SJSA1 (cell line): ENCODE data around the gene LYRM4. TPM values are rescaled to one million over a fixed set of nuclear protein-coding genes. Genes with fewer than 3 reads are reported as not detected.

ENCODE experiments used
- DNase-seq, 2 experiments: peaks; one replicate each; pipeline ENCODE4 v3.0.0-alpha.2; 2015 to 2020; ENCODE audit warnings: low spot score in 2 of 2, low read depth in 1 of 2
- H3K27ac ChIP-seq: fragments of 250-450 bp; sonication (Bioruptor Pico); 2 replicates; pipeline ENCODE4 v1.5.1; 2020; ENCODE audit warnings: mild to moderate bottlenecking, moderate library complexity
- H3K27me3 ChIP-seq: fragments of 250-450 bp; sonication (Bioruptor Pico); replicated peaks from 2 replicates; pipeline ENCODE4 v1.5.1; 2020; ENCODE audit warnings: mild to moderate bottlenecking, moderate library complexity
- H3K36me3 ChIP-seq: fragments of 250-450 bp; sonication (Bioruptor Pico); 2 replicates; pipeline ENCODE4 v1.5.1; 2020; ENCODE audit warnings: mild to moderate bottlenecking
- H3K4me1 ChIP-seq: fragments of 250-450 bp; sonication (Bioruptor Pico); replicated peaks from 2 replicates; pipeline ENCODE4 v1.6.1; 2021; ENCODE audit warnings: mild to moderate bottlenecking
- H3K4me3 ChIP-seq: fragments of 250-450 bp; sonication (Bioruptor Pico); 2 replicates; pipeline ENCODE4 v1.5.1; 2020; ENCODE audit warnings: mild to moderate bottlenecking
- H3K9me3 ChIP-seq: fragments of 250-450 bp; sonication (Bioruptor Pico); replicated peaks from 2 replicates; pipeline ENCODE4 v1.5.1; 2020; ENCODE audit warnings: mild to moderate bottlenecking
- total RNA-seq: library from RNA; depleted of rRNA; stranded (reverse); fragments of >200 nt; shearing (Covaris generic); gene quantifications from 2 replicates; pipeline ENCODE4 v1.2.3, GENCODE V29; 2014

Gene LYRM4
- total RNA-seq, 1 experiment from 2014 or later: 23.0 TPM

DNA sequence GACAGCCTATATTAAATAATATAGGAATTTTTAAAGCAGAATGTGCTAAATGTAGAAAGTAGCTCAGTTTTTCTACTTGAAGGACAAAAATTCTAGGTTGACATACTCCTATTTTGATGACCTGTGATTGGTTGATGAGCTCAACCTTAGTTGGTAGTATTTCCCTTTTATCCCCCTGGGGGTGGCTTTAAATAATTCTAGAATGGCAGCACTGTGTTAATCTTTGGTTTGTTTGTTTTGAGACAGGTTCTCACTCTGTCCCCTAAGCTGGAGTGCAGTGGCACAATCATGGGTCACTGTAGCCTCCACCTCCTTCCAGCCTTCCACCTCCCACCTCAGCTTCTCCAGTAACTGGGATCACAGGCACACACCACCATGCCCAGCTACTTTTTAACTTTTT lies 29.8 kb upstream of the LYRM4 start:
- Histone ChIP-seq H3K27ac (no peak overlapping the region), H3K27me3 (no peaks in the 10 kb centered on the region)
- no peak for DNase-seq

DNA sequence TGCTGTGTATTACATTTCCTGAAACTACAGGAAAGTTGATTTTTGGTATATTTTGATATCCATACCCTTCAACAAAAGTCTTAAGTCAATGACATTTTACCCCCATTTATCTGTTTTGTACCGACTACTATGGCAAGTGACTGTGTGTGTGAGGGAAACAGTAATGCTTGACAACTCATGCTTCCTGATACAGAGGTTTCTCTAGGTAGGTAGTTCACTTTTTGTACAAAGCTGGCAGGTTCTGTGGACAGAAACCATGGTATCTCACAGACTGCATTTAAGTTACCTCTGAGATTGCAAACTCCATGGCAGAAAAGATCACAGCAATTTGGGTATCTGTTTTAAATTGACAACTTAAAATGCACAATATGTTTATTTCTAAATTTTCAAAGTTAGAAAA lies 29.3 kb upstream of the LYRM4 start:
- Histone ChIP-seq H3K4me1 (peaks cover 16% of the 10 kb centered on the region), H3K27me3 (no peaks in the 10 kb centered on the region), H3K36me3 (no peaks in the 10 kb centered on the region), H3K27ac (no peak overlapping the region), H3K4me3 (no peak overlapping the region), H3K9me3 (no peaks in the 10 kb centered on the region)
- DNase-seq: no peak

More for the DNA sequence above, 29.8 kb upstream of the LYRM4 start:
- Histone ChIP-seq H3K4me3 (no peak overlapping the region), H3K4me1 (peaks cover 16% of the 10 kb centered on the region), H3K36me3 (no peaks in the 10 kb centered on the region), H3K9me3 (no peaks in the 10 kb centered on the region)

DNA sequence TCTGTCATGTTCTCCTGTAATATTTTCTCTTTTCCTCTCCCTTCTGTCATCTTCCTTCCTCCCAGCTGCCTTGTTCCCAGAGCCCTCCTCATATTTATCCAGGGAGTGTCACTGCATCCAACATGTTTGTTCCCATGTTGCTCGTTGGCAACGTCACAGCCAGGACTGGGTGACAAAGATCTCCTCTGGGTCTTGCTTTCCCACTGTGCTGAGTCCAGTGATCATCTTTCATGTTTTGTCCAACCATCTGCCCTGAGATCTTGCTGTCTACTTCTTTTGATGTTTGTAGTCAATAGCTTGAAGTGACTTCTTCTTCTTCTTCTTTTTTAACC lies 27.2 kb upstream of the LYRM4 start:
- H3K4me1 ChIP-seq: peaks cover 16% of the 10 kb centered on the region
- H3K36me3 ChIP-seq: no peaks in the 10 kb centered on the region
- no peaks in the 10 kb centered on the region for H3K9me3 ChIP-seq
- no peak for DNase-seq
- H3K27ac ChIP-seq: no peak overlapping the region
- no peak overlapping the region for H3K4me3 ChIP-seq
- H3K27me3 ChIP-seq: no peaks in the 10 kb centered on the region

DNA sequence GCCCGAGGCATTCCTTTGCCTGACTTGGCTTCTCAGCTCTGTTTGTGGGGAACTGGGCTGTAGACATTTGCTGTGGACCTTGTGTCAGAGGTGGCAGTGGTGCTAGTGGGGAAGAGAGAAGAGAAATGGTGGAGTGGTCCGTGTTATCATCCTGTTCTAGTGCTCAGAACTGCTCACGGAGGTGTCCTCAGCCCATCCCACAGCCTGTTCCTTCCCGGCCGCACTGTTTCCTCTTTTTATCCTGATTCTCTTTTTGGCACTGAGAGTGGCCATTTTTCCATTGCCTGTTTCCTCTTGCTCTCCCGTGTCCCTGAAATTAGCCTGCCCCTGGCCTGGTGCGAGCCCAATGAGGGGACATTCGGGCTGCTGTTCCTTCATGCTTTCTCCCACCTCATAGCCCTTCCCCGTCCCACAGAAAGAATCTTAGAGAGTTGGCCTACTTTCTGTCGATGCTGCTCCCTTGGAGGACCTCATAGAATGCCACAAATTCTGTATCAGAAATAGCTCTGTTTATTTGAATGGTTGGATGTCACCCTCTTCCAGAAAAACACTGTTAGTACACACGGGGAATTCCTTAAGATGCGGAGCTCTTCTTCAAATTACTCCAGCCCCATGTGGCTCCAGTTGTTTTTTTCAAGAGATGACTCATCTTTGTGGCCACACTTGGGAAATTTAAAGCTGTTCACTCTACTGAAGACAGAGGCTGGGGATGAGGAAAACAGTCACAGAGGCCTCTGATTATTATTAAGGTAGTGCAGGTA lies 26.6 kb upstream of the LYRM4 start:
- peak; percentile 51 to 81 for DNase-seq
- Histone ChIP-seq H3K27ac (no peak overlapping the region), H3K36me3 (no peaks in the 10 kb centered on the region), H3K4me1 (peaks cover 16% of the 10 kb centered on the region), H3K4me3 (no peak overlapping the region), H3K27me3 (no peaks in the 10 kb centered on the region), H3K9me3 (no peaks in the 10 kb centered on the region)

DNA sequence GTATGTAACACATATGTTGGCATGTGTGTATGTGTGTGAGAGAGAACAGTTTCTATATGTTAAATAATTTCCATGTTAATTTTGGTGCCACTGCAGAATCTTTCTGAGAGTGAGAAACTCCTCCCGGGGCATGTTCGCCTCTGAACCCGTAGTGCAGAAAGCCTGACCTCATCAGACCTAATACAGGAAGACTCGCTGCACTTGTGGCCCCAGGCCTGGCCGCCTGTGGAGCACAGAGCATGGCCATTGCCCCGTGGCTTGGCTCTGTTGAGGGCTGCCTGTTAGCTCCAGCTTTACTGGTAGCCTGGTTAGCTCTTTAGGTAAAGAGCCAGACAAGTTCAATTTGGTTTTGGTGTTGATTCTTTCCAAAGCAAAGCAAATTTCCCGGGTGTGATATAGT lies 26.0 kb upstream of the LYRM4 start:
- Histone ChIP-seq H3K27me3 (no peaks in the 10 kb centered on the region), H3K36me3 (no peaks in the 10 kb centered on the region), H3K9me3 (no peaks in the 10 kb centered on the region), H3K4me1 (peaks cover 16% of the 10 kb centered on the region), H3K4me3 (no peak overlapping the region), H3K27ac (no peak overlapping the region)
- no peak for DNase-seq

DNA sequence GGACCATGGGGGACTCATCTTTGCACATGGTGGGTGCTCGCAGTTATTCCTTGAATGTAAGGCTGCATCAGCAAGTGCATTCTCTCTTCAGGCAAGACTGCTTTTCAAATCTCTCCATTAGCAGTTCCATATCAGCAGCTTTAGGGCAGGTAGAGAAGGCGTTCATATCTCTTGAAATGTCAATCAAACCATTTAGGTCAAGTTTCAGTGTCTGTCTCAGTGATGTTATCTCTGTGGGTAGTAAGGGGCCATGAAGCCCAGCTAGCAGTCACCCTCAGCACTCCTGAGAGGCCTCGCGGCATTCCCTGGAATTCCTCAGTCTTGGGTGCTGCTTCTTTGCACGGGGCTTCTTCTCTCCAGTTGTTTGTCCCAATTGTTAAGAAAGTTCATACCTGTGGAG lies 24.8 kb upstream of the LYRM4 start:
- Histone ChIP-seq H3K27me3 (no peaks in the 10 kb centered on the region), H3K36me3 (no peaks in the 10 kb centered on the region), H3K9me3 (no peaks in the 10 kb centered on the region), H3K4me3 (no peak overlapping the region), H3K4me1 (peaks cover 16% of the 10 kb centered on the region), H3K27ac (no peak overlapping the region)
- DNase-seq: no peak

DNA sequence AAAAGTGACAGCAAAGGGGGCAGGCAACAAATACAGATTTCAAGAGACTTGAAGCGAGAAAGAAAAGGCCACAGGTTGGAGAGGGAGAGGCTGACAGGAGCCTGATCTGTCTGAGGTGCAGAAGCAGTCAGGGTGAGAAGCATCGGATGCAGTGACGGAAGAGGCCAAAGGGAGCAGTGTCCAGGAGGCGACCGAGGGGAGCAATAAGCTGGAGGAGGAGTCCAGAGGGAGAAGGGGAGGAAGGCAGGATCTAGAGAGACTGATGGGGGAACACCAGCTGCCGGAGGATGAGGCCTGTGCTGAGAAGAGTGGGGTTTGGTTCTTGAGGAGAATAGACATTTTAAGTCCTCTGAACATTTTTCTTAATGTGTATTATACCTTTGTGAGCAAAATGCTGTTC lies 24.3 kb upstream of the LYRM4 start:
- Histone ChIP-seq H3K36me3 (peaks cover 1% of the 10 kb centered on the region; the same call in 1 of the 2 replicates), H3K4me3 (no peak overlapping the region), H3K4me1 (peaks cover 16% of the 10 kb centered on the region), H3K27me3 (no peaks in the 10 kb centered on the region), H3K9me3 (no peaks in the 10 kb centered on the region), H3K27ac (no peak overlapping the region)
- no peak for DNase-seq

DNA sequence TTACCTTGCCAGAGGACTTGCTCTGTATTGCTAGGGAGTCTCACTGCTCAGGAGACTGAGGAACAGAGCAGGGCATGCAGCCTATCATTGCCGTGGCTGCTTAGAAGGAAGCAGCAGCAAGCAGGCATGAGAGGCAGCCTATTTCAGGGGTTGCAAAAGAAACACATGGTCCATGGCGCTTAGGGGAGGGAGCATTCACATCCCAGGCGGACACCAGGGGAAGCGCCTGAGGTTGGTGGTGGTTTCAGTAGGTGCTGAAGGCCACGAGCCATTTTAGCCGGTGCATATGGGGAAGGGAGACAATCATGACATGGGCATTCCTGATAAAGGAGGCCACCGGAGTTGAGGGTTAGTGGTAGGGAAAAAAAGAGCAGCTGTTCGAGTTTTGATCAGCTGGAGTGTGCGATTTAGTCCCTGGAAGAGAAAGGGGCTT lies 21.5 kb upstream of the LYRM4 start:
- Histone ChIP-seq H3K36me3 (peaks cover 3% of the 10 kb centered on the region; the same call in 1 of the 2 replicates), H3K27ac (no peak overlapping the region), H3K4me1 (peaks cover 5% of the 10 kb centered on the region), H3K9me3 (no peaks in the 10 kb centered on the region), H3K27me3 (no peaks in the 10 kb centered on the region), H3K4me3 (no peak overlapping the region)
- no peak for DNase-seq

DNA sequence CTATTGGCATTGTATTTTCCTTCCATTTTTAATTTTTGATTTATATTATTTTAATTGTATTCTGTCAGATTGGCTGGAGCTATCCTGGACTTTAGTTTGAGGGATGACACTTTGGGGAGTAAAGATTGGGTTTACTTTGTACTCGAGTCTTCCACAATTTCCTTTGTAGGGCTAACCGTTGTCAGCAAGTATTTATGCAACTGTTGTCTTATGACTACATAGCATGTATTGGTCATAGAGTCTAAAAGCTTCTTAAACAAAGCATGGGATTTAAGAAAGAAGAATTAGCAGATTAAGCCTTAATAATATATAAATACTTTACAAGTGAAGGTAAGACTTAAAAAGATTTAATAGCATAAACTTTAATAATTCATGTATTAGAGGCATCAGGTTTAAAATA lies 20.2 kb upstream of the LYRM4 start:
- no peaks in the 10 kb centered on the region for H3K9me3 ChIP-seq
- no peak for DNase-seq
- no peaks in the 10 kb centered on the region; the same call in 1 of the 2 replicates for H3K4me1 ChIP-seq
- H3K27me3 ChIP-seq: no peaks in the 10 kb centered on the region
- peaks cover 3% of the 10 kb centered on the region; the same call in 1 of the 2 replicates for H3K36me3 ChIP-seq
- no peak overlapping the region for H3K4me3 ChIP-seq
- H3K27ac ChIP-seq: no peak overlapping the region

DNA sequence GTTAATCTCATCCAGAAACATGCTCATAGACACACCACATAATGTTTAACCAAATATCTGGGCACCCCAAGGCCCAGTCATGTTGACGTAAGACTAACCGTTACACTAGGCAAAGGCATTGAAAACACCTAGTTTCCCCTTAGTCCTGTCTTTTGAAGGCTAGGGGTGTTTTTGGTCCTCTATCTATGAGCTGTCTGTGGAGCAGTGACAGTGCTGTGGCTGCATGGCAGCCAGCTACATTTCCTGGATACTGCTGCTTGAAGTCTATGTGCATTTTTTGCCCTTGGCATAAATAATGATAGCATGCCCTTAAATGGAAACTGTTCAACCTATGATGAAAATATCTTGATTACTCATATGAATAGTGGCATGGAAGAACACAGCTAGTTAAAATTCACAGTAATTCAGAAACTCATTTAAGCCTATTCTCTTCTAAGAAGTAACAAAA lies 19.2 kb upstream of the LYRM4 start:
- no peaks in the 10 kb centered on the region; the same call in 1 of the 2 replicates for H3K4me1 ChIP-seq

DNA sequence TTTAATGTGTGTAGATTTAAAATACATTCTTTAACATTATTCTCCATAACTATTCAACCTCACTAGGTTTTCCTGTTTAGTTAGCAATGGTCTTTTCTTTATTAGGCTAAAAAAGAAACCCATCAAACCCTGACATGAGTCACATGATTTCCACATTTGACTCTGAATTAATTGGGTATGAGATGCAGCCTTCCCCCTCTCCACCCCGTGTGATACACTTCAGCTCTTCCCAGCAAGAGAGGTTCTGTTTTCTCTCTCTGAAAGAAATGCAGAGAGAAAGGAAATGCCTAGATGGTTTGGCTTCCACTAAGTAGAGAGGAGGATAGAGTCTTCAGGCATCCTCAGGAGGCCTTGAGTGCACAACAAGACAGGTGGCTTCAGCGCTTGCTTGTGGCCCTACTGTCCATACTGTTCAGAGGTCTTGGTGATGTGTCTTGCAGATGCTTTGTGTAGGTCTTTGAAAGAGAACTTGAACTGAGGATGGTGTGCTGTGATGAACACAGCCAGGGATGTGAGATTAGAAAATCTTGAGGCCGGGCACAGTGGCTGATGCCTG lies 17.9 kb upstream of the LYRM4 start:
- Histone ChIP-seq H3K4me1 (no peaks in the 10 kb centered on the region; the same call in 1 of the 2 replicates), H3K27ac (no peak overlapping the region), H3K4me3 (no peak overlapping the region), H3K27me3 (no peaks in the 10 kb centered on the region), H3K36me3 (peaks cover 3% of the 10 kb centered on the region; the same call in 1 of the 2 replicates), H3K9me3 (no peaks in the 10 kb centered on the region)
- DNase-seq: no peak

More for the DNA sequence above, 19.2 kb upstream of the LYRM4 start:
- H3K36me3 ChIP-seq: peaks cover 3% of the 10 kb centered on the region; the same call in 1 of the 2 replicates
- H3K27ac ChIP-seq: no peak overlapping the region
- H3K27me3 ChIP-seq: no peaks in the 10 kb centered on the region
- no peak for DNase-seq
- H3K9me3 ChIP-seq: no peaks in the 10 kb centered on the region
- H3K4me3 ChIP-seq: no peak overlapping the region

DNA sequence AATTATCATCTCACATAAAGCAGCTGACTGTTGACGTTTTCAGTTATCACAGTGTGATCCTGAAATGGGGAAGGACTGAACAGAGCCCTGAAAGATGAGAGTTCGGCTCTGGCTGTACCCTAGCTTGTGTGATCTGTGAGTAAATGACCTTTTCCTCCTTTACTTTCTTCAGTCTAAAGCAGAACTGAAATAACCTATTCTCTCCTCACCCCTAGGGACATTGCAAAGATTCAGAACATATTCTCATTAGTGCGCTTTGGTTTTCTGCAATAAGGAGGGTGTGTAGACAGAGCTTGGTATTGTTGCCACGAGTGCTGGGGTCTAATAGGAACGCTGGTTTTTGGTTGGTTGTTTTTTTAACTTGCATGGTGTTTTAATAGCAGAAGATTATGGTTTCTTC lies 17.3 kb upstream of the LYRM4 start:
- Histone ChIP-seq H3K4me1 (no peaks in the 10 kb centered on the region; the same call in 1 of the 2 replicates), H3K27me3 (no peaks in the 10 kb centered on the region), H3K9me3 (no peaks in the 10 kb centered on the region), H3K36me3 (peaks cover 3% of the 10 kb centered on the region; the same call in 1 of the 2 replicates), H3K27ac (no peak overlapping the region), H3K4me3 (no peak overlapping the region)
- DNase-seq: no peak

DNA sequence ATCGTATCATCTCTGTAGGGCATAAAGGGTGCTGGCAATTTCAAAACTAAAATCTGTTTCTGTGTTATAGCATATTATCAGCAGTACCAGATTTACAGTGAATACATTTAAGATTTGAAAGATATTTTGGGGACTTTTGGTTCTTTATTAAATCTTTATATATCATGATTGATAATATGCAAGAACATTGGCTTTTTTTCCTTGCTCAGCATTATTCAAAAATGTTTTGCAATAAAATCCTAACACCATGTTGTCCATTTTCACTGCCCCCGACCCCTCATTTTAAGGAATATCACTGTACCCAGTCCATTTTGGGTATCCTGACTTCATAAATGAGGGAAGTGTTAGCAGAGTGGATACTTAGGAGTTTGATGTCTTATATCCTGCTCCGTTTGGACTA lies 16.8 kb upstream of the LYRM4 start:
- H3K4me3 ChIP-seq: no peak overlapping the region
- H3K27me3 ChIP-seq: no peaks in the 10 kb centered on the region
- DNase-seq: no peak
- no peaks in the 10 kb centered on the region for H3K9me3 ChIP-seq
- H3K4me1 ChIP-seq: no peaks in the 10 kb centered on the region; the same call in 1 of the 2 replicates
- H3K27ac ChIP-seq: no peak overlapping the region
- H3K36me3 ChIP-seq: peaks cover 3% of the 10 kb centered on the region; the same call in 1 of the 2 replicates

DNA sequence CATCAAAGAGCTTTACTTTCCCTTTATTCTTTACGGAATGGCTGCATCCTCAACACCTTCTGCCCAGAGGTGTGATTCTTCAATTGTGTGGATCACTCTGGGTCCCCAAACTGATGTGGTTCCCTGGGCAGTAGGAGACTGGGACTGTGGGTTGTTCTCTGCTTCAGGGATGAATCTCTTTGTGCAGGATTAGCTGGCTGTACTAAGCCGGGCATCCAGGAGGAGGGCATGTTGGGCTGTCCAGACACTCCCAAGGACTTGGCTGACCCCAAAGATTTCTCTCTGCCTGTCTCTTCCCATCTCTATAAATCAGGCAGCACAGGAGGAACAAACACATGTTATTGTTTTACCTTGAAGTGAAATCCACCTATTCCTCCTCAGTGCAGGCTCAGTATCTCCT lies 15.8 kb upstream of the LYRM4 start:
- H3K9me3 ChIP-seq: no peaks in the 10 kb centered on the region
- DNase-seq: no peak
- no peaks in the 10 kb centered on the region for H3K27me3 ChIP-seq
- no peak overlapping the region for H3K27ac ChIP-seq
- H3K4me3 ChIP-seq: no peak overlapping the region
- H3K36me3 ChIP-seq: peaks cover 3% of the 10 kb centered on the region; the same call in 1 of the 2 replicates
- no peaks in the 10 kb centered on the region; the same call in 1 of the 2 replicates for H3K4me1 ChIP-seq
